ENCODE data around the gene ABCG4. TPM values are rescaled to one million over a fixed set of nuclear protein-coding genes. Genes with fewer than 3 reads are reported as not detected.

The ABCG4 gene
- total and polyA plus RNA-seq, 9 of the 15 experiments (the other 6 are each of a cell fraction or from before 2014, with no cell fraction given): 0.03 to 0.11 (median 0.07) TPM; not detected in 4

- TF ChIP-seq UBTF (IDR thresholded peaks at IDR 0.05; ENCODE audit: borderline replicate concordance in 1 of 2, low read depth in 2 of 2, low read length in 2 of 2) (no peak), CHAMP1 (IDR thresholded peaks at IDR 0.05) (no peak), CREBBP (IDR thresholded peaks at IDR 0.05; ENCODE audit: low read depth, low read length) (no peak), NCOA6 (IDR thresholded peaks at IDR 0.05) (no peak), TSHZ1 (CRISPR knock-in tag; IDR thresholded peaks at IDR 0.05) (no peak), RNF2 (IDR thresholded peaks at IDR 0.05) (no peak), MAFG (tag; conservative IDR thresholded peaks at IDR 0.05) (no peak), ARHGAP35 (IDR thresholded peaks at IDR 0.05; ENCODE audit: partially characterized antibody) (no peak), HNRNPL (IDR thresholded peaks at IDR 0.05; ENCODE audit: low read depth, low read length) (no peak)
Measured at GRCh38 chr11:119144825-119145486, 3.9 kb upstream of the ABCG4 start (continued).
